ENCODE data around the gene PASK.

DNA sequence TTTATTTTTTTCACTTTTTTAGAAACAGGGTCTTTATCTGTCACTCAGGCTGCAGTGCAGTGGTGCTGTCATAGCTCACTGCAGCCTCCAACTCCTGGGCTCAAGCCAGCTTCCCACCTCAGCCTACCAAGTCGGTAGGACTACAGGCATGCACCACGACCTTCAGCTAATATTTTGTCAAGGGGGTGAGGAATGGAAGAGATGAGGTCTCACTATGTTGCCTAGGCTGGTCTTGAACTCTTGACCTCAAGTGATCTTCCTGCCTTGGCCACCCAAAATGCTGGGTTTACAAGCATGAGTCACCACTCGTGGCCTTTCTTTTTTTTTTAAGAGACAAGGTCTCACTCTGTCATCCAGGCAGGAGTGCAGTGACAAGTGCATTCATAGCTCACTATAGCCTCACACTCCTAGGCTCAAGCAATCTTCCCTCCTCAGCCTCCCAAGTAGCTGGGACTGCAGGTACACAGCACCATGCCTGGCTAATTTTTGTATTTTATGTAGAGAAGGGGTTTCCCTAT lies 14.4 kb upstream of the PASK start:
- no peak for TF ChIP-seq FOXJ3 (CRISPR knock-in tag; IDR thresholded peaks at IDR 0.05)
- no peak for TF ChIP-seq TCF7L2 (IDR thresholded peaks at IDR 0.05; ENCODE audit: low read depth, low read length)
- TF ChIP-seq ILF3 (IDR thresholded peaks at IDR 0.05; ENCODE audit: borderline replicate concordance): no peak
- TF ChIP-seq, protein P1, sequence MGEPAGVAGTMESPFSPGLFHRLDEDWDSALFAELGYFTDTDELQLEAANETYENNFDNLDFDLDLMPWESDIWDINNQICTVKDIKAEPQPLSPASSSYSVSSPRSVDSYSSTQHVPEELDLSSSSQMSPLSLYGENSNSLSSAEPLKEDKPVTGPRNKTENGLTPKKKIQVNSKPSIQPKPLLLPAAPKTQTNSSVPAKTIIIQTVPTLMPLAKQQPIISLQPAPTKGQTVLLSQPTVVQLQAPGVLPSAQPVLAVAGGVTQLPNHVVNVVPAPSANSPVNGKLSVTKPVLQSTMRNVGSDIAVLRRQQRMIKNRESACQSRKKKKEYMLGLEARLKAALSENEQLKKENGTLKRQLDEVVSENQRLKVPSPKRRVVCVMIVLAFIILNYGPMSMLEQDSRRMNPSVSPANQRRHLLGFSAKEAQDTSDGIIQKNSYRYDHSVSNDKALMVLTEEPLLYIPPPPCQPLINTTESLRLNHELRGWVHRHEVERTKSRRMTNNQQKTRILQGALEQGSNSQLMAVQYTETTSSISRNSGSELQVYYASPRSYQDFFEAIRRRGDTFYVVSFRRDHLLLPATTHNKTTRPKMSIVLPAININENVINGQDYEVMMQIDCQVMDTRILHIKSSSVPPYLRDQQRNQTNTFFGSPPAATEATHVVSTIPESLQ (CRISPR knock-in tag; IDR thresholded peaks at IDR 0.05): no peak
- TF ChIP-seq MTA3 (IDR thresholded peaks at IDR 0.05; ENCODE audit: borderline replicate concordance): no peak
- TF ChIP-seq, protein P2, sequence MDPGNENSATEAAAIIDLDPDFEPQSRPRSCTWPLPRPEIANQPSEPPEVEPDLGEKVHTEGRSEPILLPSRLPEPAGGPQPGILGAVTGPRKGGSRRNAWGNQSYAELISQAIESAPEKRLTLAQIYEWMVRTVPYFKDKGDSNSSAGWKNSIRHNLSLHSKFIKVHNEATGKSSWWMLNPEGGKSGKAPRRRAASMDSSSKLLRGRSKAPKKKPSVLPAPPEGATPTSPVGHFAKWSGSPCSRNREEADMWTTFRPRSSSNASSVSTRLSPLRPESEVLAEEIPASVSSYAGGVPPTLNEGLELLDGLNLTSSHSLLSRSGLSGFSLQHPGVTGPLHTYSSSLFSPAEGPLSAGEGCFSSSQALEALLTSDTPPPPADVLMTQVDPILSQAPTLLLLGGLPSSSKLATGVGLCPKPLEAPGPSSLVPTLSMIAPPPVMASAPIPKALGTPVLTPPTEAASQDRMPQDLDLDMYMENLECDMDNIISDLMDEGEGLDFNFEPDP (CRISPR knock-in tag; IDR thresholded peaks at IDR 0.05): no peak
- TF ChIP-seq EP300 (IDR thresholded peaks at IDR 0.05; ENCODE audit: low read length): no peak
- TF ChIP-seq, protein P3, sequence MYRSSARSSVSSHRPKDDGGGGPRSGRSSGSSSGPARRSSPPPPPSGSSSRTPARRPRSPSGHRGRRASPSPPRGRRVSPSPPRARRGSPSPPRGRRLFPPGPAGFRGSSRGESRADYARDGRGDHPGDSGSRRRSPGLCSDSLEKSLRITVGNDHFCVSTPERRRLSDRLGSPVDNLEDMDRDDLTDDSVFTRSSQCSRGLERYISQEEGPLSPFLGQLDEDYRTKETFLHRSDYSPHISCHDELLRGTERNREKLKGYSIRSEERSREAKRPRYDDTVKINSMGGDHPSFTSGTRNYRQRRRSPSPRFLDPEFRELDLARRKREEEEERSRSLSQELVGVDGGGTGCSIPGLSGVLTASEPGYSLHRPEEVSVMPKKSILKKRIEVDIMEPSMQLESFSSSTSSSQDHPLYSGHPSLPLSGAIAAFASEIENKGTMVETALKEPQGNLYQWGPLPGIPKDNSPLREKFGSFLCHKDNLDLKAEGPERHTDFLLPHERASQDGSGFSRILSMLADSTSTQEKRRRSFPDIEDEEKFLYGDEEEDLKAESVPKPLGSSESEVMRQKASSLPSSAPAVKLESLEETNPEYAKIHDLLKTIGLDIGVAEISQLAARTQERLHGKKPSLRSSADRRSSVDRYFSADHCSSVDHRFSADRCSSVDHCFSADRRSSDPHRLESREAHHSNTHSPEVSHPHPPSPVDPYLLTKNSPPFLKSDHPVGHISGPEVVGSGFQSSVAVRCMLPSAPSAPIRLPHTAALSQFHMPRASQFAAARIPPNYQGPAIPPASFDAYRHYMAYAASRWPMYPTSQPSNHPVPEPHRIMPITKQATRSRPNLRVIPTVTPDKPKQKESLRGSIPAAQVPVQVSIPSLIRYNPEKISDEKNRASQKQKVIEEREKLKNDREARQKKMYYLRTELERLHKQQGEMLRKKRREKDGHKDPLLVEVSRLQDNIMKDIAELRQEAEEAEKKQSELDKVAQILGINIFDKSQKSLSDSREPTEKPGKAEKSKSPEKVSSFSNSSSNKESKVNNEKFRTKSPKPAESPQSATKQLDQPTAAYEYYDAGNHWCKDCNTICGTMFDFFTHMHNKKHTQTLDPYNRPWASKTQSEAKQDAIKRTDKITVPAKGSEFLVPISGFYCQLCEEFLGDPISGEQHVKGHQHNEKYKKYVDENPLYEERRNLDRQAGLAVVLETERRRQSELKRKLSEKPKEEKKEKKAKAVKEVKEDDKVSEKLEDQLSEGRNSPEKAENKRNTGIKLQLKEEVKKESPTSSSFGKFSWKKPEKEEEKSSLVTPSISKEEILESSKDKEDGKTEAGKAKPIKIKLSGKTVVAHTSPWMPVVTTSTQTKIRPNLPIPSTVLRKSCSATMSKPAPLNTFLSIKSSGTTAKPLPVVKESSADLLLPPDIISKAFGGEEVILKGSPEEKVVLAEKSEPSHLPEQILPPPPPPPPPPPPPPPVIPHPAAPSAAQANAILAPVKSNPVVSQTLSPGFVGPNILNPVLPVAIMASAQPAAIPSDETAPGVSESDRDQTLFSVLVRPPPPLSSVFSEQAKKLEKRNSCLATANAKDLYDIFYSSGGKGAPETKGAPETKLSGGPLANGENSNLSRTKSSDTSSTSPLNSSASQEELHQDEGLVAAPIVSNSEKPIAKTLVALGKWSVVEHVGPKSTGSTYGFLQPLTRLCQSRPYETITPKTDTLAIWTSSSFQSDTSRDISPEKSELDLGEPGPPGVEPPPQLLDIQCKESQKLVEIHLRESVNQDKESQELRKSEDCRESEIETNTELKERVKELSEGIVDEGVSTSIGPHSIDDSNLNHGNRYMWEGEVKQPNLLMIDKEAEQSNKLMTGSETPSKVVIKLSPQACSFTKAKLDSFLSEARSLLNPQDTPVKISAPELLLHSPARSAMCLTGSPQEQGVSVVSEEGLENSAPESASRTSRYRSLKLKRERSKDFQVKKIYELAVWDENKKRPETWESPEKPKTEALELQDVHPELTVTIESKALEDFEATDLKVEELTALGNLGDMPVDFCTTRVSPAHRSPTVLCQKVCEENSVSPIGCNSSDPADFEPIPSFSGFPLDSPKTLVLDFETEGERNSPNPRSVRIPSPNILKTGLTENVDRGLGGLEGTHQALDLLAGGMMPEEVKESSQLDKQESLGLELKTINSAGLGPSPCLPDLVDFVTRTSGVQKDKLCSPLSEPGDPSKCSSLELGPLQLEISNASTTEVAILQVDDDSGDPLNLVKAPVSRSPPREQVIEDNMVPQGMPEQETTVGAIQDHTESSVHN (IDR thresholded peaks at IDR 0.05; ENCODE audit: borderline replicate concordance in 1 of 2, low read depth in 1 of 2): no peak
- TF ChIP-seq, protein P4, sequence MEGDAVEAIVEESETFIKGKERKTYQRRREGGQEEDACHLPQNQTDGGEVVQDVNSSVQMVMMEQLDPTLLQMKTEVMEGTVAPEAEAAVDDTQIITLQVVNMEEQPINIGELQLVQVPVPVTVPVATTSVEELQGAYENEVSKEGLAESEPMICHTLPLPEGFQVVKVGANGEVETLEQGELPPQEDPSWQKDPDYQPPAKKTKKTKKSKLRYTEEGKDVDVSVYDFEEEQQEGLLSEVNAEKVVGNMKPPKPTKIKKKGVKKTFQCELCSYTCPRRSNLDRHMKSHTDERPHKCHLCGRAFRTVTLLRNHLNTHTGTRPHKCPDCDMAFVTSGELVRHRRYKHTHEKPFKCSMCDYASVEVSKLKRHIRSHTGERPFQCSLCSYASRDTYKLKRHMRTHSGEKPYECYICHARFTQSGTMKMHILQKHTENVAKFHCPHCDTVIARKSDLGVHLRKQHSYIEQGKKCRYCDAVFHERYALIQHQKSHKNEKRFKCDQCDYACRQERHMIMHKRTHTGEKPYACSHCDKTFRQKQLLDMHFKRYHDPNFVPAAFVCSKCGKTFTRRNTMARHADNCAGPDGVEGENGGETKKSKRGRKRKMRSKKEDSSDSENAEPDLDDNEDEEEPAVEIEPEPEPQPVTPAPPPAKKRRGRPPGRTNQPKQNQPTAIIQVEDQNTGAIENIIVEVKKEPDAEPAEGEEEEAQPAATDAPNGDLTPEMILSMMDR (IDR thresholded peaks at IDR 0.05 in 2 of 3, conservative IDR thresholded peaks at IDR 0.05 in 1 of 3; ENCODE audit: insufficient read depth in 2 of 3, low read depth in 1 of 3, low read length in 3 of 3): no peak
